WERI-Rb-1 (cell line): ENCODE results near the gene SLC32A1.

ENCODE experiments used
- DNase-seq: peaks from one replicate; pipeline ENCODE4 v3.0.0-alpha.2; 2020
- H3K27ac ChIP-seq: fragments of 250-450 bp; sonication (Bioruptor Pico); 2 replicates; pipeline ENCODE4 v1.5.1; 2020; ENCODE audit warnings: mild to moderate bottlenecking, moderate library complexity
- H3K27me3 ChIP-seq: fragments of 250-450 bp; sonication (Bioruptor Pico); 2 replicates; pipeline ENCODE4 v1.5.1; 2021; ENCODE audit warnings: mild to moderate bottlenecking, low read depth, moderate library complexity; ENCODE audit not compliant: insufficient read depth, severe bottlenecking
- H3K36me3 ChIP-seq: fragments of 250-450 bp; sonication (Bioruptor Pico); 2 replicates; pipeline ENCODE4 v1.5.1; 2020; ENCODE audit warnings: mild to moderate bottlenecking, moderate library complexity
- H3K4me3 ChIP-seq: 2 replicates; pipeline ENCODE4 v1.5.1; 2011; ENCODE audit warnings: low read depth, mild to moderate bottlenecking, control low read depth, low read length
- H3K9me3 ChIP-seq: fragments of 250-450 bp; sonication (Bioruptor Pico); 2 replicates; pipeline ENCODE4 v1.5.1; 2021; ENCODE audit warnings: mild to moderate bottlenecking, moderate library complexity; ENCODE audit not compliant: severe bottlenecking
- TF ChIP-seq, protein P1 (sequence below): IDR thresholded peaks from 2 replicates; pipeline ENCODE4 v1.5.1; 2011; ENCODE audit warnings: low read depth, mild to moderate bottlenecking, control low read depth, inconsistent platforms, low read length

The SLC32A1 gene

DNA sequence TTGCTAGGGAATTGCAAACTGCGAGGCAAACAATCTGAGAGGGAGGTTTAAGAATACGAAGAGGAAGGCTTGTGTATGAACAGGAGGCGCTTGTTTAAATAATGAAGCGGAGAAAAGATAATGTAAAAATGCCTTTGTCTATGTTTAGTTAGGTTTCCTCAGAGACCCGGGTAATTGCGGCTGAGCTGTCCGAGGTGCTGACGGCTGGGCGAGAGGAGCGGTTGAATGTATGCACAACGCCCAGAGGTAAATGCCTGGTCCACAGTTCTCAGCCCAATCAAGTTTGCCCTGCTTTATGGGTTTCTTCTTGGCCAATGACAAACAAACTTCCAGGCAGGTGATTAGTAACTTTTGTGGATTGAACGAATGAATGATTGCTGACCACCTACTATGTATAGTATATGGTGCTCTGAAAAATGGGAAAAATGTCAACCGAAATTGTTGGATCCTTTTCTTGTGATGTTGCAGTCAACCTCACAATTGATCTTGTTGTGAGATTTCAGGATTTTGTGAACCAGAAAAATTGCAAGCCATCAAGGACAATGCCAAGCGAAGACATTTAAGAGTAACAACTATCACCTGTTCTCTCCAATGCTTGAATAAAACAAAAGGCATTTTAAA is 38.3 kb upstream of the SLC32A1 start:
- DNase-seq: no peak
- Histone ChIP-seq H3K27me3 (no peaks in the 10 kb centered on the region), H3K36me3 (no peaks in the 10 kb centered on the region), H3K4me3 (no peak overlapping the region), H3K9me3 (no peaks in the 10 kb centered on the region), H3K27ac (no peak overlapping the region)
- TF ChIP-seq, protein P1, sequence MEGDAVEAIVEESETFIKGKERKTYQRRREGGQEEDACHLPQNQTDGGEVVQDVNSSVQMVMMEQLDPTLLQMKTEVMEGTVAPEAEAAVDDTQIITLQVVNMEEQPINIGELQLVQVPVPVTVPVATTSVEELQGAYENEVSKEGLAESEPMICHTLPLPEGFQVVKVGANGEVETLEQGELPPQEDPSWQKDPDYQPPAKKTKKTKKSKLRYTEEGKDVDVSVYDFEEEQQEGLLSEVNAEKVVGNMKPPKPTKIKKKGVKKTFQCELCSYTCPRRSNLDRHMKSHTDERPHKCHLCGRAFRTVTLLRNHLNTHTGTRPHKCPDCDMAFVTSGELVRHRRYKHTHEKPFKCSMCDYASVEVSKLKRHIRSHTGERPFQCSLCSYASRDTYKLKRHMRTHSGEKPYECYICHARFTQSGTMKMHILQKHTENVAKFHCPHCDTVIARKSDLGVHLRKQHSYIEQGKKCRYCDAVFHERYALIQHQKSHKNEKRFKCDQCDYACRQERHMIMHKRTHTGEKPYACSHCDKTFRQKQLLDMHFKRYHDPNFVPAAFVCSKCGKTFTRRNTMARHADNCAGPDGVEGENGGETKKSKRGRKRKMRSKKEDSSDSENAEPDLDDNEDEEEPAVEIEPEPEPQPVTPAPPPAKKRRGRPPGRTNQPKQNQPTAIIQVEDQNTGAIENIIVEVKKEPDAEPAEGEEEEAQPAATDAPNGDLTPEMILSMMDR: no peak

GRCh38 chr20:38692436-38693411 is 31.6 kb upstream of the SLC32A1 start:
- no peak overlapping the region for H3K27ac ChIP-seq
- H3K36me3 ChIP-seq: no peaks in the 10 kb centered on the region
- DNase-seq: no peak
- H3K9me3 ChIP-seq: no peaks in the 10 kb centered on the region
- no peak overlapping the region for H3K4me3 ChIP-seq
- no peaks in the 10 kb centered on the region for H3K27me3 ChIP-seq
- TF ChIP-seq, protein P1: no peak

DNA sequence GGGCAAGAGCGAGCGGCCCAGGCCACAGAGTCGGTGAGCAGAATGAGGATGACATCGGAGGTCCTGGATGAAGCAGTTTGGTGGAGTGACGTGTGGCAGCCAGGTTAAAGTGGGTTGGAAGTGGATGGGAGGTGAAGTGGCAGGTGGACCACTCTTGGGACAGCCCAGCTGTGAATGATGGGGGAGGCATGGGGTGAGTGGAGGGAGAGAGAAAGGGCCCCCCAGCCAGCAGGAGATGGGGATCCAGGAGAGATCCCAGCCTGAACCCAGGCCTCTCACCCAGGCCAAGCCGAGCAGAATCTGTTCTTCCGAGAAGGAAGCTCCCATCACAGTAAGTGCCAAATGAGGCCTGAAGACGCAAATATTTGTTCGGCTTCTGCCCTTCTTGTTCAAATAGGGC is 27.0 kb upstream of the SLC32A1 start:
- no peak overlapping the region for H3K4me3 ChIP-seq
- DNase-seq: no peak
- H3K27ac ChIP-seq: no peak overlapping the region
- H3K27me3 ChIP-seq: no peaks in the 10 kb centered on the region
- no peaks in the 10 kb centered on the region for H3K36me3 ChIP-seq
- TF ChIP-seq, protein P1: no peak
- no peaks in the 10 kb centered on the region for H3K9me3 ChIP-seq

- Histone ChIP-seq H3K36me3 (no peaks in the 10 kb centered on the region), H3K27ac (no peak overlapping the region), H3K4me3 (no peak overlapping the region), H3K27me3 (no peaks in the 10 kb centered on the region), H3K9me3 (no peaks in the 10 kb centered on the region)
- TF ChIP-seq, protein P1: no peak
- DNase-seq: no peak
Observed at GRCh38 chr20:38698541-38698940, 25.7 kb upstream of the SLC32A1 start.

DNA sequence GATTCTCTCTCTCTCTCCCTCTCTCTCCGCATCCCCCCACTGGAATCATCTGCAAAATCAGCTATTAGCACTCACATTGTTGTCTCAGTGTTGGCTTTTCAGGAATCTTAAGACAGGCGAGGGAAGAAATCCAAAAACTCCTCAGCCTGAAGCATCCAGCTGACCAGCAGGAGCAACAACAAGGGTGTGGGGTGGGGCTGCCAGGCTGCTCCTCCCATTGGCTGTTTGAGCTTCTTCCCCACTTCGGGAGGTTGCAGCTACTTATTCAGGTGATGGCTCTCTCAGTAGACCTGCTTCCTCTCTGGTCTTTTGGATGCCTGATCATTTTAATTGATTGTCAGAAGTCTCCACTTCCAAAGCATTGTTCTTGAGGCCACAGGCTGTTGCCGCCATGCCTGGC is 24.1 kb upstream of the SLC32A1 start:
- TF ChIP-seq, protein P1: no peak
- Histone ChIP-seq H3K36me3 (no peaks in the 10 kb centered on the region), H3K27ac (no peak overlapping the region), H3K9me3 (no peaks in the 10 kb centered on the region), H3K4me3 (no peak overlapping the region), H3K27me3 (no peaks in the 10 kb centered on the region)
- no peak for DNase-seq
